Activated naive CD4-positive, alpha-beta T cell treated with anti-CD3 and anti-CD28 coated beads for 36 hours (primary cell): ENCODE results near the gene RAB18. TPM values are rescaled to one million over a fixed set of nuclear protein-coding genes. Genes with fewer than 3 reads are reported as not detected.

ENCODE experiments used
- CTCF ChIA-PET: fragments of 350-600 bp; sonication (Branson Sonifier 250); formaldehyde crosslinking; loops from one replicate; lab custom pipeline; 2021; ENCODE audit warnings: antibody characterized with exemption; lab: Charles Lee
- DNase-seq: peaks from one replicate; pipeline ENCODE4 v3.0.0-alpha.2; 2020
- H3K27ac Mint-ChIP-seq: one replicate; pipeline ENCODE4 v1.8.0; 2021; ENCODE audit warnings: mild to moderate bottlenecking, mixed read lengths
- H3K27me3 Mint-ChIP-seq: one replicate; pipeline ENCODE4 v1.8.0; 2021; ENCODE audit warnings: low read depth, mixed read lengths
- H3K36me3 Mint-ChIP-seq: one replicate; pipeline ENCODE4 v1.8.0; 2021; ENCODE audit warnings: low read depth, mixed read lengths
- H3K4me1 Mint-ChIP-seq: one replicate; pipeline ENCODE4 v1.8.0; 2021; ENCODE audit warnings: low read depth, mixed read lengths
- H3K4me3 Mint-ChIP-seq: one replicate; pipeline ENCODE4 v1.8.0; 2021; ENCODE audit warnings: mild to moderate bottlenecking, moderate library complexity, mixed read lengths
- H3K9me3 Mint-ChIP-seq: one replicate; pipeline ENCODE4 v1.8.0; 2021; ENCODE audit warnings: mixed read lengths
- intact Hi-C: fragments of 100-400 bp; cut with micrococcal nuclease; formaldehyde crosslinking; loops from one replicate; pipeline ENCODE4 v1.15.1; 2023
- total RNA-seq, 2 experiments: library from RNA; stranded (reverse); gene quantifications; one replicate each; pipeline ENCODE4 v1.2.3, GENCODE V29; 2021

The RAB18 gene
- total RNA-seq, 2 experiments from 2014 or later, result 35.4 to 41.3 TPM

- CTCF ChIA-PET, result interaction anchor here (0.9 to 1.6 kb wide), 4 partner anchors 10 to 88 kb away, joined by 3 to 4 read pairs (median 4); no protein-coding TSS in a partner anchor
- intact Hi-C loops, result no loop called here
- Mint-ChIP-seq H3K4me3 (no peak overlapping the region), H3K27ac (no peak overlapping the region), H3K27me3 (no peaks in the 10 kb centered on the region), H3K4me1 (peaks cover 30% of the 10 kb centered on the region), H3K9me3 (no peaks in the 10 kb centered on the region), H3K36me3 (peaks cover 12% of the 10 kb centered on the region)
- DNase-seq, result no peak
Observed at GRCh38 chr10:27534161-27534700, 30.1 kb downstream of the RAB18 start.

GRCh38 chr10:27535317-27535716, 31.2 kb downstream of the RAB18 start:
- Mint-ChIP-seq H3K36me3 (peaks cover 15% of the 10 kb centered on the region), H3K27ac (no peak overlapping the region), H3K9me3 (no peaks in the 10 kb centered on the region), H3K27me3 (no peaks in the 10 kb centered on the region), H3K4me3 (no peak overlapping the region), H3K4me1 (peaks cover 20% of the 10 kb centered on the region)
- no peak for DNase-seq
- intact Hi-C loops, result loop anchor here (5.0 kb wide), 1 partner anchor 88 kb away; no protein-coding TSS in a partner anchor
- CTCF ChIA-PET, result interaction anchor here (0.6 to 1.4 kb wide), 4 partner anchors 9 to 1851 kb away, joined by 3 to 4 read pairs (median 4); no protein-coding TSS in a partner anchor

GRCh38 chr10:27536437-27536836, 32.3 kb downstream of the RAB18 start:
- Mint-ChIP-seq H3K4me3 (no peak overlapping the region), H3K27ac (no peak overlapping the region), H3K9me3 (no peaks in the 10 kb centered on the region), H3K36me3 (peaks cover 17% of the 10 kb centered on the region), H3K4me1 (peaks cover 20% of the 10 kb centered on the region), H3K27me3 (no peaks in the 10 kb centered on the region)
- intact Hi-C loops, result loop anchor here (5.0 kb wide), 1 partner anchor 89 kb away; no protein-coding TSS in a partner anchor
- CTCF ChIA-PET, result no interaction called here
- no peak for DNase-seq

- no peaks in the 10 kb centered on the region for H3K9me3 Mint-ChIP-seq
- H3K36me3 Mint-ChIP-seq, result peaks cover 20% of the 10 kb centered on the region
- no peaks in the 10 kb centered on the region for H3K27me3 Mint-ChIP-seq
- intact Hi-C loops, result loop anchor here (5.0 kb wide), 1 partner anchor 90 kb away; no protein-coding TSS in a partner anchor
- no peak overlapping the region for H3K4me3 Mint-ChIP-seq
- DNase-seq, result no peak
- CTCF ChIA-PET, result no interaction called here
- H3K4me1 Mint-ChIP-seq, result peaks cover 23% of the 10 kb centered on the region
- H3K27ac Mint-ChIP-seq, result no peak overlapping the region
Observed at GRCh38 chr10:27537166-27537565, 33.1 kb downstream of the RAB18 start.

- H3K9me3 Mint-ChIP-seq, result no peaks in the 10 kb centered on the region
- CTCF ChIA-PET, result no interaction called here
- H3K27me3 Mint-ChIP-seq, result no peaks in the 10 kb centered on the region
- peak overlapping the region; percentile 51 for H3K27ac Mint-ChIP-seq
- intact Hi-C loops, result loop anchor here (5.0 kb wide), 1 partner anchor 90 kb away; no protein-coding TSS in a partner anchor
- peaks cover 21% of the 10 kb centered on the region for H3K36me3 Mint-ChIP-seq
- H3K4me3 Mint-ChIP-seq, result no peak overlapping the region
- no peak for DNase-seq
- H3K4me1 Mint-ChIP-seq, result peaks cover 27% of the 10 kb centered on the region
Observed at GRCh38 chr10:27537787-27538186, 33.7 kb downstream of the RAB18 start.

GRCh38 chr10:27540672-27541071, 36.6 kb downstream of the RAB18 start:
- Mint-ChIP-seq H3K27ac (no peak overlapping the region), H3K4me3 (no peak overlapping the region), H3K36me3 (peaks cover 23% of the 10 kb centered on the region), H3K4me1 (peaks cover 32% of the 10 kb centered on the region), H3K9me3 (no peaks in the 10 kb centered on the region), H3K27me3 (no peaks in the 10 kb centered on the region)
- no peak for DNase-seq
- CTCF ChIA-PET, result interaction anchor here (0.6 to 1.8 kb wide), 2 partner anchors 12 to 95 kb away, joined by 3 to 4 read pairs; no protein-coding TSS in a partner anchor
- intact Hi-C loops, result no loop called here

GRCh38 chr10:27541796-27542729, 38.0 kb downstream of the RAB18 start:
- intact Hi-C loops, result no loop called here
- CTCF ChIA-PET, result interaction anchor here (0.6 kb wide), 1 partner anchor 733 kb away, joined by 5 read pairs; no protein-coding TSS in a partner anchor
- no peak for DNase-seq
- Mint-ChIP-seq H3K4me3 (no peak overlapping the region), H3K4me1 (peaks cover 32% of the 10 kb centered on the region), H3K9me3 (no peaks in the 10 kb centered on the region), H3K27ac (no peak overlapping the region), H3K27me3 (no peaks in the 10 kb centered on the region), H3K36me3 (peaks cover 27% of the 10 kb centered on the region)

GRCh38 chr10:27542812-27543211, 38.7 kb downstream of the RAB18 start:
- CTCF ChIA-PET, result no interaction called here
- Mint-ChIP-seq H3K27ac (no peak overlapping the region), H3K4me3 (no peak overlapping the region), H3K4me1 (peaks cover 30% of the 10 kb centered on the region), H3K9me3 (no peaks in the 10 kb centered on the region), H3K36me3 (peaks cover 24% of the 10 kb centered on the region), H3K27me3 (no peaks in the 10 kb centered on the region)
- intact Hi-C loops, result no loop called here
- no peak for DNase-seq

GRCh38 chr10:27547047-27547446, 42.9 kb downstream of the RAB18 start:
- Mint-ChIP-seq H3K4me3 (no peak overlapping the region), H3K9me3 (no peaks in the 10 kb centered on the region), H3K36me3 (peaks cover 13% of the 10 kb centered on the region), H3K27ac (no peak overlapping the region), H3K27me3 (no peaks in the 10 kb centered on the region), H3K4me1 (peaks cover 11% of the 10 kb centered on the region)
- CTCF ChIA-PET, result no interaction called here
- DNase-seq, result no peak
- intact Hi-C loops, result no loop called here

GRCh38 chr10:27547482-27547881, 43.4 kb downstream of the RAB18 start:
- intact Hi-C loops, result no loop called here

GRCh38 chr10:27550823-27551222, 46.7 kb downstream of the RAB18 start:
- Mint-ChIP-seq H3K36me3 (peaks cover 3% of the 10 kb centered on the region), H3K27ac (no peak overlapping the region), H3K9me3 (no peaks in the 10 kb centered on the region), H3K4me1 (no peaks in the 10 kb centered on the region), H3K4me3 (no peak overlapping the region), H3K27me3 (no peaks in the 10 kb centered on the region)
- CTCF ChIA-PET, result no interaction called here
- DNase-seq, result no peak
- intact Hi-C loops, result no loop called here

More at GRCh38 chr10:27547482-27547881, 43.4 kb downstream of the RAB18 start:
- Mint-ChIP-seq H3K27me3 (no peaks in the 10 kb centered on the region), H3K36me3 (peaks cover 12% of the 10 kb centered on the region), H3K4me1 (peaks cover 7% of the 10 kb centered on the region), H3K9me3 (no peaks in the 10 kb centered on the region), H3K4me3 (no peak overlapping the region), H3K27ac (no peak overlapping the region)
- CTCF ChIA-PET, result no interaction called here
- DNase-seq, result no peak

GRCh38 chr10:27558612-27559020, 54.5 kb downstream of the RAB18 start:
- intact Hi-C loops, result loop anchor here (1.0 to 5.0 kb wide), 6 partner anchors 98 to 824 kb away; no protein-coding TSS in a partner anchor
- CTCF ChIA-PET, result interaction anchor here (0.7 to 1.2 kb wide), 4 partner anchors 94 to 835 kb away, joined by 3 to 4 read pairs (median 3); no protein-coding TSS in a partner anchor
- Mint-ChIP-seq H3K27me3 (no peaks in the 10 kb centered on the region), H3K27ac (no peak overlapping the region), H3K9me3 (no peaks in the 10 kb centered on the region), H3K36me3 (no peaks in the 10 kb centered on the region), H3K4me1 (no peaks in the 10 kb centered on the region), H3K4me3 (no peak overlapping the region)
- peak; percentile 60 for DNase-seq
